PC-9 (cell line): ENCODE measurements around the gene ACYP2. TPM values are rescaled to one million over a fixed set of nuclear protein-coding genes. Genes with fewer than 3 reads are reported as not detected.

Experiments
- BruUV-seq: library from RNA; stranded (reverse); fragments of 400-500 nt; replicated peaks from 2 replicates; lab custom pipeline; 2021; lab: Mats Ljungman, UMichigan
- CTCF ChIA-PET: fragments of 300-600 bp; sonication (Branson Sonifier 250); formaldehyde crosslinking; loops from one replicate; lab custom pipeline; 2022; ENCODE audit warnings: antibody characterized with exemption; lab: Charles Lee
- POLR2A ChIA-PET: fragments of 300-600 bp; sonication (Branson Sonifier 250); formaldehyde crosslinking; loops from one replicate; lab custom pipeline; 2022; ENCODE audit warnings: antibody characterized with exemption; ENCODE audit not compliant: unreplicated experiment; lab: Charles Lee
- DNase-seq, 2 experiments: peaks; one replicate each; pipeline versions ENCODE4 v3.0.0 to v3.0.0-alpha.2; 2015 to 2022; ENCODE audit warnings: mixed read lengths in 1 of 2
- H2AFZ ChIP-seq: fragments of 200-600 bp; sonication (generic); 2 replicates; pipeline ENCODE4 v1.8.1; 2017; ENCODE audit warnings: antibody characterized with exemption
- H3F3A ChIP-seq: fragments of 200-600 bp; sonication (generic); 2 replicates; pipeline ENCODE4 v1.8.1; 2017; ENCODE audit warnings: antibody characterized with exemption, mild to moderate bottlenecking, low read depth; ENCODE audit not compliant: insufficient read depth
- H3K27ac ChIP-seq: fragments of 200-600 bp; sonication (generic); 2 replicates; pipeline ENCODE4 v1.6.1; 2016; ENCODE audit warnings: mixed run types
- H3K27me3 ChIP-seq: fragments of 200-600 bp; sonication (generic); 2 replicates; pipeline ENCODE4 v1.6.1; 2016; ENCODE audit warnings: low read depth, mixed run types; ENCODE audit not compliant: insufficient read depth
- H3K36me3 ChIP-seq: fragments of 200-600 bp; sonication (generic); 2 replicates; pipeline ENCODE4 v1.6.1; 2016; ENCODE audit warnings: low read depth, mixed run types
- H3K4me1 ChIP-seq: fragments of 200-600 bp; sonication (generic); replicated peaks from 2 replicates; pipeline ENCODE4 v1.6.1; 2016; ENCODE audit warnings: mixed run types; ENCODE audit not compliant: insufficient read depth
- H3K4me2 ChIP-seq: fragments of 200-600 bp; sonication (generic); 2 replicates; pipeline ENCODE4 v1.6.1; 2017; ENCODE audit warnings: mixed run types
- H3K4me3 ChIP-seq: fragments of 200-600 bp; sonication (generic); 2 replicates; pipeline ENCODE4 v1.6.1; 2016; ENCODE audit warnings: mixed run types
- H3K79me2 ChIP-seq: fragments of 200-600 bp; sonication (generic); 2 replicates; pipeline ENCODE4 v1.6.1; 2017; ENCODE audit warnings: low read depth, mixed run types
- H3K9me2 ChIP-seq: fragments of 200-600 bp; sonication (generic); 2 replicates; pipeline ENCODE4 v1.8.1; 2017; ENCODE audit warnings: mild to moderate bottlenecking; ENCODE audit not compliant: insufficient read depth
- H3K9me3 ChIP-seq: fragments of 200-600 bp; sonication (generic); 2 replicates; pipeline ENCODE4 v1.8.1; 2016; ENCODE audit warnings: low read depth; ENCODE audit not compliant: insufficient read depth
- H4K20me1 ChIP-seq: fragments of 200-600 bp; sonication (generic); 2 replicates; pipeline ENCODE4 v1.8.1; 2017; ENCODE audit not compliant: insufficient read depth
- CTCF ChIP-seq: fragments of 200-600 bp; sonication (generic); conservative IDR thresholded peaks from 2 replicates; pipeline ENCODE4 v1.6.1; 2017; ENCODE audit warnings: mixed run types, antibody characterized with exemption, mild to moderate bottlenecking, moderate library complexity
- EZH2 ChIP-seq: fragments of 200-600 bp; sonication (generic); IDR thresholded peaks from 2 replicates; pipeline ENCODE4 v1.8.0; 2017; ENCODE audit warnings: antibody characterized with exemption, low read depth
- intact Hi-C: fragments of 100-400 bp; cut with micrococcal nuclease; formaldehyde crosslinking; loops from one replicate; pipeline ENCODE4 v1.10.0; 2022; ENCODE audit not compliant: unreplicated experiment
- total RNA-seq: library from RNA; stranded (reverse); gene quantifications from 2 replicates; pipeline ENCODE4 v1.2.3, GENCODE V29; 2021

ACYP2 gene
- total RNA-seq, 1 experiment from 2014 or later: 25.9 TPM

DNA sequence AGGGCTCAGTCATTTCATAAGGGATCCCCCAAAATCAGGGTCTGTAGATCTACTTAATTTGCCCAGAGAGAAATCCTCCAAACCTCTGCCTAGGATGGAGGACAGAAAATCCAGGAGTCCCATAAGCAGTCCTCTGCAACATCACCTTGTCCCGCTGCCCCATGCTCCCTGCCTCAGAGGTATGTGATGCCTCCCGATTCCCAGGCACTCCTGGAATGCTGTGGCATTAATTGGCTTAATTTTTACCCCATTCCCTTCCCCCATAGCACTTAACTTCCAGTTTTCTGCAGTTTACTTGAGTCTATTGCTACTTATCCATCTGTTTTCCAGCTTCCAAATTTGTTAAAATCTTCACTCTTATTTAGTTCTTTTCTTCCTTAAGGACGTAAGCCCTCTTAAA lies 232.2 kb downstream of the ACYP2 start:
- intact Hi-C loops: no loop called here
- Histone ChIP-seq H3K27me3 (no peaks in the 10 kb centered on the region), H2AFZ (no peak overlapping the region), H3K4me1 (no peaks in the 10 kb centered on the region), H3F3A (no peaks in the 10 kb centered on the region), H3K4me2 (no peak overlapping the region), H3K9me2 (0 out of 2 replicates have a peak, but pooled peaks cover 7% of the 10 kb centered on the region), H4K20me1 (no peaks in the 10 kb centered on the region), H3K79me2 (no peaks in the 10 kb centered on the region), H3K4me3 (no peak overlapping the region), H3K9me3 (no peaks in the 10 kb centered on the region), H3K27ac (no peak overlapping the region), H3K36me3 (no peaks in the 10 kb centered on the region)
- BruUV-seq: no TSS peak
- DNase-seq: no peak
- TF ChIP-seq CTCF (no peak), EZH2 (no peak)
- ChIA-PET CTCF (no interaction called here), POLR2A (no interaction called here)

DNA sequence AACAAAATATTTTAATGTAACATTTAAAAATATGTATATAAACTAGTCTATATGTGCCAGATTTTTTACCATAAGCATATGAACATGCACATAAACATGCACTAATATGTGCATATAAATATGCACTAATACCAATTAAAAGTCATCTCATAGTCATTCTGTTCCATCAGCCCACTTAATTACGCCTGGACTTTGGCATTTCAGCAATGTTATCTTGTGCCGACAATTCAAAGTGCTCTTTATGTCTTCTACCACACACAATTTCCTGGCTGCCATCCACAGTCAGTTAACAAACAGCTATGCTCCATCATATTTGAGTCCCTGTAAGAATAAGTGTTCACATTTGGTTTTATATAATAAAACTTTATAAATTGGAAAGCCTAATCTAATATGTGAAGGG lies 233.2 kb downstream of the ACYP2 start:
- Histone ChIP-seq H3F3A (no peaks in the 10 kb centered on the region), H2AFZ (no peak overlapping the region), H3K4me1 (no peaks in the 10 kb centered on the region), H3K4me3 (no peak overlapping the region), H3K27me3 (no peaks in the 10 kb centered on the region), H3K4me2 (no peak overlapping the region), H4K20me1 (no peaks in the 10 kb centered on the region), H3K9me2 (0 out of 2 replicates have a peak, but pooled peaks cover 7% of the 10 kb centered on the region), H3K9me3 (no peaks in the 10 kb centered on the region), H3K36me3 (no peaks in the 10 kb centered on the region), H3K79me2 (no peaks in the 10 kb centered on the region), H3K27ac (no peak overlapping the region)
- no peak for DNase-seq
- no TSS peak for BruUV-seq
- TF ChIP-seq EZH2: no peak
- ChIA-PET POLR2A (no interaction called here), CTCF (no interaction called here)
- intact Hi-C loops: no loop called here

GRCh38 chr2:54350426-54350825 lies 235.0 kb downstream of the ACYP2 start:
- no peak for DNase-seq
- Histone ChIP-seq H3K4me3 (no peak overlapping the region), H4K20me1 (no peaks in the 10 kb centered on the region), H3K27me3 (no peaks in the 10 kb centered on the region), H3K27ac (no peak overlapping the region), H3K9me3 (no peaks in the 10 kb centered on the region), H3K79me2 (no peaks in the 10 kb centered on the region), H2AFZ (no peak overlapping the region), H3K36me3 (no peaks in the 10 kb centered on the region), H3K4me2 (no peak overlapping the region), H3K9me2 (0 out of 2 replicates have a peak, but pooled peaks cover 3% of the 10 kb centered on the region), H3F3A (no peaks in the 10 kb centered on the region), H3K4me1 (no peaks in the 10 kb centered on the region)
- ChIA-PET POLR2A (no interaction called here), CTCF (no interaction called here)
- BruUV-seq: no TSS peak
- TF ChIP-seq EZH2 (no peak), CTCF (no peak)
- intact Hi-C loops: no loop called here

GRCh38 chr2:54353216-54353615 lies 237.8 kb downstream of the ACYP2 start:
- Histone ChIP-seq H3K27me3 (no peaks in the 10 kb centered on the region), H3K9me2 (no peaks in the 10 kb centered on the region), H3K4me2 (no peak overlapping the region), H3K27ac (no peak overlapping the region), H2AFZ (no peak overlapping the region), H3K4me1 (no peaks in the 10 kb centered on the region), H3F3A (no peaks in the 10 kb centered on the region), H4K20me1 (no peaks in the 10 kb centered on the region), H3K9me3 (no peaks in the 10 kb centered on the region), H3K36me3 (no peaks in the 10 kb centered on the region), H3K79me2 (no peaks in the 10 kb centered on the region), H3K4me3 (no peak overlapping the region)
- DNase-seq: no peak
- intact Hi-C loops: no loop called here
- ChIA-PET CTCF (no interaction called here), POLR2A (no interaction called here)
- no peak for TF ChIP-seq EZH2
- no peak for TF ChIP-seq CTCF
- BruUV-seq: no TSS peak
